K562 (cell line): ENCODE data around the gene FAM78A. TPM values are rescaled to one million over a fixed set of nuclear protein-coding genes. Genes with fewer than 3 reads are reported as not detected.

ENCODE experiments used
- ATAC-seq: fragments of 200-7000 bp; cut with Tn5 transposase; 3 replicates; pipeline ENCODE4 v1.9.1; 2020; ENCODE audit warnings: moderate library complexity
- BruUV-seq: library from RNA; stranded (reverse); fragments of 400-500 nt; replicated peaks from 2 replicates; lab custom pipeline; 2021; lab: Mats Ljungman, UMichigan
- CTCF ChIA-PET: fragments of 300-600 bp; formaldehyde crosslinking; extraction: SDS; loops from one replicate; lab custom pipeline; 2021; ENCODE audit warnings: low intra/inter-chr PET ratio; lab: Yijun Ruan, JAX
- POLR2A ChIA-PET: fragments of 300-600, 350-650 bp; sonication (Branson Sonifier 250); formaldehyde crosslinking; extraction: SDS; loops from one replicate; lab custom pipeline; 2021; ENCODE audit warnings: antibody characterized with exemption, inconsistent platforms; lab: Yijun Ruan, JAX
- DNase-seq, 4 experiments: peaks; one replicate each; pipeline versions ENCODE4 v3.0.0 to v3.0.0-alpha.2; 2011 to 2018; ENCODE audit warnings: low spot score in 3 of 4, mixed read lengths in 3 of 4; ENCODE audit errors: extremely low read depth in 1 of 4
- FAIRE-seq: peaks from 2 replicates; lab custom pipeline; 2011; peaks lifted over from hg19 to GRCh38; lab: Jason Lieb, UNC
- H2AFZ ChIP-seq: 2 replicates; pipeline ENCODE4 v1.6.0; 2011; ENCODE audit warnings: low read depth, low read length, control low read depth, inconsistent platforms
- H3K27ac ChIP-seq: fragments of 200-600 bp; 3 replicates; pipeline ENCODE4 v1.8.0; 2011; ENCODE audit warnings: low read depth, mild to moderate bottlenecking, control low read depth, inconsistent platforms, low read length, moderate library complexity, mixed read lengths; ENCODE audit errors: extremely low read depth
- H3K27me3 ChIP-seq, 2 experiments: fragments of 300-600 bp in 1 of 2; 2 replicates in 1 of 2; 3 replicates in 1 of 2; pipeline versions ENCODE4 v1.6.0 to v1.8.0; 2011; ENCODE audit warnings: inconsistent platforms in 2 of 2, low read length in 2 of 2, mild to moderate bottlenecking in 1 of 2, mixed read lengths in 1 of 2, moderate library complexity in 1 of 2; ENCODE audit not compliant: control insufficient read depth in 2 of 2, insufficient read depth in 2 of 2
- H3K36me3 ChIP-seq: fragments of 300-600 bp; 3 replicates; pipeline ENCODE4 v1.8.0; 2011; ENCODE audit warnings: mild to moderate bottlenecking, low read length, inconsistent platforms; ENCODE audit not compliant: control insufficient read depth, insufficient read depth
- H3K4me1 ChIP-seq, 2 experiments: fragments of 200-600 bp in 1 of 2; replicated peaks in 1 of 2; 2 replicates in 1 of 2; 3 replicates in 1 of 2; pipeline versions ENCODE4 v1.5.1 to v1.8.0; 2011; ENCODE audit warnings: inconsistent platforms in 2 of 2, low read length in 2 of 2, mild to moderate bottlenecking in 1 of 2, mixed read lengths in 1 of 2, moderate library complexity in 1 of 2; ENCODE audit not compliant: control insufficient read depth in 2 of 2, insufficient read depth in 2 of 2
- H3K4me2 ChIP-seq: 2 replicates; pipeline ENCODE4 v1.6.1; 2011; ENCODE audit warnings: low read length, control low read depth, inconsistent platforms, mixed read lengths; ENCODE audit not compliant: insufficient read depth
- H3K4me3 ChIP-seq: fragments of 200-600 bp; sonication (generic), shearing (Covaris generic); 2 replicates; pipeline ENCODE4 v1.5.1; 2016; ENCODE audit warnings: control low read depth, inconsistent platforms
- H3K79me2 ChIP-seq: fragments of 200-600 bp; 3 replicates; pipeline ENCODE4 v1.8.0; 2011; ENCODE audit warnings: low read length, inconsistent platforms; ENCODE audit not compliant: control insufficient read depth, insufficient read depth
- H3K9ac ChIP-seq, 2 experiments: 2 replicates each; pipeline versions ENCODE4 v1.6.0 to v1.6.1; 2011; ENCODE audit warnings: low read depth in 2 of 2, low read length in 2 of 2, control low read depth in 1 of 2, inconsistent platforms in 1 of 2, mild to moderate bottlenecking in 1 of 2, mixed read lengths in 1 of 2; ENCODE audit not compliant: insufficient read depth in 1 of 2
- H3K9me1 ChIP-seq: one replicate; pipeline ENCODE4 v1.6.0; 2011; ENCODE audit warnings: inconsistent platforms, mild to moderate bottlenecking, low read length, moderate library complexity; ENCODE audit not compliant: control insufficient read depth, insufficient read depth
- H3K9me3 ChIP-seq: replicated peaks from 2 replicates; pipeline ENCODE4 v1.5.1; 2011; ENCODE audit warnings: low read depth, low read length, inconsistent platforms; ENCODE audit not compliant: control insufficient read depth, insufficient read depth
- H4K20me1 ChIP-seq: replicated peaks from 2 replicates; pipeline ENCODE4 v1.6.1; 2011; ENCODE audit warnings: low read length, inconsistent platforms, mixed read lengths; ENCODE audit not compliant: control insufficient read depth, insufficient read depth
- KDM2B ChIP-seq: fragments of 250-450 bp; sonication (Bioruptor Pico); IDR thresholded peaks from 2 replicates; pipeline ENCODE4 v1.8.0; 2021; ENCODE audit warnings: mild to moderate bottlenecking, moderate library complexity
- MTF1 ChIP-seq: fragments of 250-450 bp; sonication (Bioruptor Pico); IDR thresholded peaks from 2 replicates; pipeline ENCODE4 v1.9.0; 2021; ENCODE audit warnings: moderate library complexity, mild to moderate bottlenecking, inconsistent platforms, borderline replicate concordance
- NFYB ChIP-seq: IDR thresholded peaks from 2 replicates; pipeline ENCODE4 v1.6.1; 2011; ENCODE audit warnings: mild to moderate bottlenecking, moderate library complexity; ENCODE audit not compliant: insufficient read length; ENCODE audit errors: extremely low read depth
- POLR2B ChIP-seq: fragments of 450-650 bp; IDR thresholded peaks from 2 replicates; pipeline ENCODE4 v1.6.1; 2018; ENCODE audit warnings: low read depth; ENCODE audit not compliant: partially characterized antibody
- PYGO2 ChIP-seq: fragments of 450-650 bp; IDR thresholded peaks from 2 replicates; pipeline ENCODE4 v1.6.1; 2016; ENCODE audit warnings: mild to moderate bottlenecking, missing genetic modification characterization, moderate library complexity, missing compliant biosample characterization
- ZNF778 ChIP-seq: fragments of 450-650 bp; formaldehyde crosslinking; IDR thresholded peaks from 2 replicates; pipeline ENCODE4 v1.4.0; 2020; ENCODE audit warnings: mild to moderate bottlenecking, moderate library complexity
- ZSCAN32 ChIP-seq: fragments of 450-650 bp; formaldehyde crosslinking; IDR thresholded peaks from 2 replicates; pipeline ENCODE4 v1.4.0; 2020; ENCODE audit warnings: mild to moderate bottlenecking, moderate library complexity
- WGBS: fragments of 100-300 bp; shearing (Covaris generic); methylation state at CpG from one replicate; pipeline ENCODE4 v1.1.6; 2016; ENCODE audit warnings: low coverage, mixed read lengths; ENCODE audit not compliant: insufficient coverage; ENCODE audit errors: missing lambda C conversion rate; 5-methylcytosine and 5-hydroxymethylcytosine counted together
- in situ Hi-C: fragments of 300-500 bp; cut with MboI; formaldehyde crosslinking; loops from 4 replicates; pipeline ENCODE4 v1.15.0; 2018; ENCODE audit warnings: inconsistent platforms, mixed read lengths
- intact Hi-C: fragments of 100-400 bp; cut with micrococcal nuclease; formaldehyde crosslinking; loops from 2 replicates; pipeline ENCODE4 v1.14.2; 2022
- polyA plus RNA-seq, 8 experiments: library from polyadenylated mRNA; depleted of rRNA in 4 of 8; stranded (reverse) in 5 of 8; unstranded in 3 of 8; fragments of >200 nt; fragmentation: Nextera tagmentation in 2 of 8; fragmentation: Illumina TruSeq in 1 of 8; extraction: Ambion mirVana in 2 of 8; extraction: Trizol in 1 of 8; gene quantifications; 2 replicates each; pipeline versions ENCODE4 v1.2.1 to v1.2.3, GENCODE V29; 2011 to 2014; ENCODE audit warnings: inconsistent platforms in 1 of 8, missing spikeins in 1 of 8
- total RNA-seq, 7 experiments: library from RNA; depleted of rRNA in 6 of 7; stranded (reverse); fragments of >200 nt in 6 of 7; fragmentation: Illumina TruSeq in 2 of 7; extraction: Trizol in 2 of 7; gene quantifications; 2 replicates each; pipeline versions ENCODE4 v1.2.1 to v1.2.3, GENCODE V29; 2011 to 2021; ENCODE audit warnings: low replicate concordance in 1 of 7
- TF ChIP-seq, protein P1 (sequence below), 2 experiments: IDR thresholded peaks in 1 of 2; conservative IDR thresholded peaks in 1 of 2; 2 replicates each; pipeline ENCODE4 v1.6.1; 2016; ENCODE audit warnings: low read depth in 2 of 2, mild to moderate bottlenecking in 1 of 2, missing compliant biosample characterization in 1 of 2, missing genetic modification characterization in 1 of 2, moderate library complexity in 1 of 2
- TF ChIP-seq, protein P2 (sequence below): sonication (generic); IDR thresholded peaks from 2 replicates; pipeline ENCODE4 v1.6.1; 2016
- TF ChIP-seq, protein P3 (sequence below): fragments of 250-450 bp; sonication (Bioruptor Pico); IDR thresholded peaks from 2 replicates; pipeline ENCODE4 v1.4.0; 2020; ENCODE audit warnings: mild to moderate bottlenecking, moderate library complexity
- TF ChIP-seq, protein P4 (sequence below): fragments of 450-650 bp; formaldehyde crosslinking; IDR thresholded peaks from 2 replicates; pipeline ENCODE4 v1.4.0; 2020; ENCODE audit warnings: mild to moderate bottlenecking, moderate library complexity

The FAM78A gene
- total and polyA plus RNA-seq, 9 of the 15 experiments (the other 6 are each of a cell fraction or from before 2014, with no cell fraction given), result 0.56 to 103 (median 55.2) TPM

DNA sequence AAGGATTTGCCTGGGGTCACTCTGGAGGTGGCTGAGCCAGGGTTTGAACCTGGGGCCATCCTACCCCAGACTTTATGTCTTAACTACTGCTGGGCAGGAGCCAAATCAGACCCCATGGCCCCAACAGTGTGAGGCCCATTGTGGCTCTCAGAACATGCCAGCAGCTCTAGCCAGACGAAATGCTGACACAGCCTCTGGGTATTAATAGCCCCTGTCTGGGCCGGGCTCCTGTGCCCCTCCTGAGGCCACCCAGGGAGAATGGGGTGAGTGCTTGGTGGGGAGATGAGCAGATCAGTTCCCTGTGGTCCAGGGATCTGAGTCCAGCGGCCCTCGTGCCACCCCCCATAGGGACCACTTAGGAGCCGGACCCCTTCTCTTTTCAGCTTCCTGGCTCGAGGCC is 11.0 kb upstream of the FAM78A start (continued):
- TF ChIP-seq, protein P1, sequence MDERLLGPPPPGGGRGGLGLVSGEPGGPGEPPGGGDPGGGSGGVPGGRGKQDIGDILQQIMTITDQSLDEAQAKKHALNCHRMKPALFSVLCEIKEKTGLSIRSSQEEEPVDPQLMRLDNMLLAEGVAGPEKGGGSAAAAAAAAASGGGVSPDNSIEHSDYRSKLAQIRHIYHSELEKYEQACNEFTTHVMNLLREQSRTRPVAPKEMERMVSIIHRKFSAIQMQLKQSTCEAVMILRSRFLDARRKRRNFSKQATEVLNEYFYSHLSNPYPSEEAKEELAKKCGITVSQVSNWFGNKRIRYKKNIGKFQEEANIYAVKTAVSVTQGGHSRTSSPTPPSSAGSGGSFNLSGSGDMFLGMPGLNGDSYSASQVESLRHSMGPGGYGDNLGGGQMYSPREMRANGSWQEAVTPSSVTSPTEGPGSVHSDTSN (CRISPR knock-in tag; IDR thresholded peaks at IDR 0.05; ENCODE audit: low read depth), result no peak
- TF ChIP-seq, protein P1 (tag; conservative IDR thresholded peaks at IDR 0.05; ENCODE audit: low read depth), result no peak

DNA sequence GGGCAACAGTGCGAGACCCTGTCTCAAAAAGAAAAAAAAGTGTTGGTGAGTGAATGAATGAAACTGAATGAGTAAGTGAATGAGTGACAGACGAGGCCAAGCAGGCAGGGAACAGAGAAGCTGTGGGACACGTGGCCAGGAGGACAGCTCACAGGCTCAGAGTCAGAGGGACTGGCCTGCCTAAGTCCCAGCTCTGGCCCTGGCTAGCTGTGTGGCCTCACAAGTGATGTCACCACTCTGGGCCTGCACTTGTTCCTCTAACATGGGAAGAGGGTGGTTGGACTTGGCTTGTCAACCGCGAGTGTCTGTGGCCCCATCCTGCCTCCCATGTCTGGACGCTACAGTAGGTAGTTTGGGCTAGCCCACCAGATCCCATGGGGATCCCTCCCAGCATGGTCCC is 8.5 kb upstream of the FAM78A start:
- FAIRE-seq, result no peak
- Histone ChIP-seq H3K9ac (peak overlapping the region in 1 of 2 experiments; percentile 77; a peak in 2 of 4 replicates), H3K4me2 (no peak overlapping the region), H3K4me3 (no peak overlapping the region), H3K9me1 (no peaks in the 10 kb centered on the region), H3K9me3 (no peaks in the 10 kb centered on the region), H3K27me3 (peaks cover 3 to 13% of the 10 kb centered on the region in 2 experiments; a peak in 3 of 5 replicates), H3K4me1 (peaks cover 0 to 37% of the 10 kb centered on the region in 2 experiments; a peak in 3 of 5 replicates), H2AFZ (no peak overlapping the region), H4K20me1 (no peaks in the 10 kb centered on the region), H3K27ac (no peak overlapping the region), H3K79me2 (no peaks in the 10 kb centered on the region), H3K36me3 (no peaks in the 10 kb centered on the region)
- ATAC-seq, result no peak
- 31% methylated on average over 6 of the region's 6 CpGs for WGBS
- ChIA-PET CTCF (no interaction called here), POLR2A (interaction anchor here (0.6 kb wide), 1 partner anchor 127 kb away, joined by 3 read pairs; no protein-coding TSS in a partner anchor)
- no TSS peak for BruUV-seq
- DNase-seq, result no peak
- in situ Hi-C loops (no loop called here), intact Hi-C loops (no loop called here)
- TF ChIP-seq, protein P2, sequence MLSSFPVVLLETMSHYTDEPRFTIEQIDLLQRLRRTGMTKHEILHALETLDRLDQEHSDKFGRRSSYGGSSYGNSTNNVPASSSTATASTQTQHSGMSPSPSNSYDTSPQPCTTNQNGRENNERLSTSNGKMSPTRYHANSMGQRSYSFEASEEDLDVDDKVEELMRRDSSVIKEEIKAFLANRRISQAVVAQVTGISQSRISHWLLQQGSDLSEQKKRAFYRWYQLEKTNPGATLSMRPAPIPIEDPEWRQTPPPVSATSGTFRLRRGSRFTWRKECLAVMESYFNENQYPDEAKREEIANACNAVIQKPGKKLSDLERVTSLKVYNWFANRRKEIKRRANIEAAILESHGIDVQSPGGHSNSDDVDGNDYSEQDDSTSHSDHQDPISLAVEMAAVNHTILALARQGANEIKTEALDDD, result no peak
- TF ChIP-seq ZNF778 (no peak), PYGO2 (tag) (no peak), ZSCAN32 (no peak), POLR2B (no peak), KDM2B (CRISPR knock-in tag) (no peak), MTF1 (CRISPR knock-in tag) (no peak), NFYB (no peak)
- TF ChIP-seq, protein P3, sequence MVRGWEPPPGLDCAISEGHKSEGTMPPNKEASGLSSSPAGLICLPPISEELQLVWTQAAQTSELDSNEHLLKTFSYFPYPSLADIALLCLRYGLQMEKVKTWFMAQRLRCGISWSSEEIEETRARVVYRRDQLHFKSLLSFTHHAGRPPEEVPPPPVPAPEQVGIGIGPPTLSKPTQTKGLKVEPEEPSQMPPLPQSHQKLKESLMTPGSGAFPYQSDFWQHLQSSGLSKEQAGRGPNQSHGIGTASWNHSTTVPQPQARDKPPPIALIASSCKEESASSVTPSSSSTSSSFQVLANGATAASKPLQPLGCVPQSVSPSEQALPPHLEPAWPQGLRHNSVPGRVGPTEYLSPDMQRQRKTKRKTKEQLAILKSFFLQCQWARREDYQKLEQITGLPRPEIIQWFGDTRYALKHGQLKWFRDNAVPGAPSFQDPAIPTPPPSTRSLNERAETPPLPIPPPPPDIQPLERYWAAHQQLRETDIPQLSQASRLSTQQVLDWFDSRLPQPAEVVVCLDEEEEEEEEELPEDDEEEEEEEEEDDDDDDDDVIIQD (CRISPR knock-in tag), result no peak
- TF ChIP-seq, protein P4, sequence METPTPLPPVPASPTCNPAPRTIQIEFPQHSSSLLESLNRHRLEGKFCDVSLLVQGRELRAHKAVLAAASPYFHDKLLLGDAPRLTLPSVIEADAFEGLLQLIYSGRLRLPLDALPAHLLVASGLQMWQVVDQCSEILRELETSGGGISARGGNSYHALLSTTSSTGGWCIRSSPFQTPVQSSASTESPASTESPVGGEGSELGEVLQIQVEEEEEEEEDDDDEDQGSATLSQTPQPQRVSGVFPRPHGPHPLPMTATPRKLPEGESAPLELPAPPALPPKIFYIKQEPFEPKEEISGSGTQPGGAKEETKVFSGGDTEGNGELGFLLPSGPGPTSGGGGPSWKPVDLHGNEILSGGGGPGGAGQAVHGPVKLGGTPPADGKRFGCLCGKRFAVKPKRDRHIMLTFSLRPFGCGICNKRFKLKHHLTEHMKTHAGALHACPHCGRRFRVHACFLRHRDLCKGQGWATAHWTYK (CRISPR knock-in tag), result no peak
